Measurements from ENCODE around the gene RELCH.

RELCH gene

DNA sequence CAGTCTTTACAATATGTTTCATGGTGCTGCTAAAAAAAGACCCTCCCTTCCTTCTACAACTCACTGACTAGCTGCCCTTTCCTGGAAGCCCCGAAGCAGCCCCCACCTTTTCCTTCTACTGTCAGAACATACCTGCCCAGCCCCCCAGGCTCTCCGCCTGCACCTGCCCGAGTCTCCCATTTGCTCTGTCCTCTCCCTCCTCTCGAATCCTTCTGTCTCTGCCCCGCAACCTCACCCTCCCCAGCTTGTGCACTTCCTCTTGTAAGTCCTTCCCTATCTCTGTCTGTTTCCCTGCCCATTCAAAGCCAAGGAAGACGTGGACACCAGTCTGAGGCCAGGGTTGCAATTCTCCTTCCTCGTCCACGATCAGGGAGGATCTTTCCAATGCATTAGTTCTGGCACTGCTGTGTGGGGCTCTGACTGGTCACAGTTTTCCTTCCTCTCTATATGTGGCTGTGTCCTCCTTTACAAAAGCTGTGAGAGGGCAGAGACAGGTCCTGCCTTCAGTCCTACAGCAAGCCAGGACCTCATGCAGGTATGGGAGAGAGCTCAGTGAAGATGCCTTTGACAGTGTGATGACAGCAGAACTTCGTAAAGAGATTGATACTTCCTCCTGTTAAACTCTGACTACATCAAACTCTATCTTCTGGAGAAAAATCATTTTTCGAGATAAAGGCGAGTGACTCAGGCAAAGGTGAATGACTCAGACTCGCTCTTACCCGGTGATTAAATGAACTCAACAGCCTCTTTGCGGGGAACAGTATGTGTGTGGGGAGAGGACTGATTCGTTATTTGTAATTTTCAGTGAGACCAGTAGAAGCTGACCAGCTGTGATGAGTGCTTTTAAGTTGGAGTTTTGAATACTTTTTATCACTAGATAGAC is 152.3 kb downstream of the RELCH start:
- DNase-seq (ENCODE audit: low read depth): no peak

- no peak for DNase-seq (ENCODE audit: low read depth)
Observed at GRCh38 chr18:62340996-62341395, 153.9 kb downstream of the RELCH start.

DNA sequence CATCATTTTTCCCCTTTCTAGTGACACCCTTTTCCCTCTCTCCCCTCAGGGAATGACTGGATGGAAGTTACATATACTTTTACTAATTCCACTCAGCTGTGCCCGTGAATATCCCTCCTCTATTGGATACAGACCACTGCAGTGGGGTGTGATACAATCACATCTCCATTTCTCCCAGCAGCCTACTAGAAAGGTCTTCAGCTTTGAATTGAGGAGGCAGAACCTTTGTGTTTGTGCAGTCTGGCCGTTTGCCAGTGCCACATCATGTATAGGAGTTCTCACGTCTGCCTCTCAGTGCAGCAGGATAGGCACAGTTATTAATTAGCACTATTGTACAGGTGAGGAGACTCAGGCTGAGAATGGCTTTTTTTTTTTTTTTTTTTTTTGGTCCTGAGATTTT is 154.4 kb downstream of the RELCH start:
- DNase-seq (ENCODE audit: low read depth): no peak

GRCh38 chr18:62342884-62343283 is 155.8 kb downstream of the RELCH start:
- DNase-seq (ENCODE audit: low read depth): no peak

GRCh38 chr18:62343316-62343715 is 156.3 kb downstream of the RELCH start:
- no peak for DNase-seq (ENCODE audit: low read depth)

DNA sequence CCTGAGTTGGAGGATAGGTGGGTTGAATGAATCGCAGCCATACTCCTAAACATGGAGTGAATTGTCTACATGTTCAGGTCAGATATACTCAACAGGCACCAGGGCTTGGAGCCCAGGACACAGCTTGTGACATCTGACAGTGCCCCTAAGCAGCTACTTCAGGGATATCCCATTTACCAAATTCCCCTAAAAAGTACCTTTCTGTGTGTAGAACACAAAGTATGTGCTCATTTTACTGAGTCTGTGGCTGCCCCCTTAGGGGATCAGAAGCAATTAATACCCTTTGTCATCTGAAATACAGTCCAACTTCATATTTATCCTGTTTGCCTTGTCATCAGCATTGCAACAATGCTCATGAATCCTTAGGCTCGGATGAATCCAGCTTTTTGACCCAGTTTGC is 158.9 kb downstream of the RELCH start:
- DNase-seq (ENCODE audit: low read depth): no peak

GRCh38 chr18:62346333-62347088 is 159.5 kb downstream of the RELCH start:
- no peak for DNase-seq (ENCODE audit: low read depth)

GRCh38 chr18:62347089-62347506 is 160.0 kb downstream of the RELCH start:
- DNase-seq (ENCODE audit: low read depth): no peak

DNA sequence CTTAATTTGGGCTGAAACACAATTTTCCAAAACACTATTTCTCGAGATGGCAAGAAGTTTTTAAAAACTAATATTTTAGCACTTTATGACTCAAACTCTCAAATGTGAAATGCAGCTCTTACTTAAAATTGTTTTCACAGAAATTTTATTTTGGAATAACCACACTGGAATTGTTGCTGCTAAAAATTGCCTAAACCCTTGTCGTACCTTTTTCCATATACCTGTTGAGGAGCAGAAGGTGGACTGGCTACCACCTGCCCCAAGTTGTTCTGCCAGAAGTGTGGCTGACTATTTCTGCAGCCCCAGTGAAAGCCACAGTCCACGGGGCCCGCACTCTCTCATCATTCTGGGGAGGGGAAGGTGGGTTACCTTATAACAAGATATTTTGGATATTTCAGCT is 161.4 kb downstream of the RELCH start:
- DNase-seq (ENCODE audit: low read depth): no peak

DNA sequence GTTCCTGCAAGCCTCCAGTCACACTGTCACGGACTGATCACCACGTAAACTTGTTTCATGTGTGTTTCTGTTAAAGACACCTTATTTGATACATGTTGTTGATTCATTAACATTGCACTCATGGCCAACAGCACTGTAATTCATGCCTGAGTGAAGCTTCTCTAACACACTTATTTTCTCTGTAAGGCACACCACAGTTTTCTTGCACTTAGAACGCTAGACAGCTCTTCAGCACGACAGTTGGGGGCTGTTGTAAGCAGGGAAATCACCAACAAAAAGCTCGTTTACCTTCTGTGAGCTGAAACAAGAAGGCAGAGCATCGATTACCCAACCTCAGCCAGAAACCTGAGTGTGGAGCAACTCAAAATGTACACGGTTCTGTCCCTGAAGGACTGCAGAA is 166.1 kb downstream of the RELCH start:
- DNase-seq (ENCODE audit: low read depth): no peak

- no peak for DNase-seq (ENCODE audit: low read depth)
Observed at GRCh38 chr18:62354151-62354550, 167.1 kb downstream of the RELCH start.

GRCh38 chr18:62357079-62357719 is 170.1 kb downstream of the RELCH start:
- no peak for DNase-seq (ENCODE audit: low read depth)

All from stimulated activated CD8-positive, alpha-beta memory T cell treated with anti-CD3 and anti-CD28 coated beads, Interleukin-7, amount 100 ng/mL, for 24 hours (primary cell).